ENCODE measurements around the gene ITGA5.

GRCh38 chr12:54421175-54421878, 2.3 kb upstream of the ITGA5 start:
- no peak for TF ChIP-seq CTCF (IDR thresholded peaks at IDR 0.05; ENCODE audit: low read depth, low read length)
- TF ChIP-seq POLR2A (IDR thresholded peaks at IDR 0.05; ENCODE audit: extremely low read depth, insufficient read length), result no peak
- TF ChIP-seq MAX (IDR thresholded peaks at IDR 0.05; ENCODE audit: low read depth, low read length), result no peak
- no peak for TF ChIP-seq MYC (IDR thresholded peaks at IDR 0.05; ENCODE audit: low read depth, low read length)

Data from NB4 (cell line).